ENCODE data around the gene ZGRF1. TPM values are rescaled to one million over a fixed set of nuclear protein-coding genes. Genes with fewer than 3 reads are reported as not detected.
"Not testable (repeated sequence)": the region's sequence is repeated elsewhere in the genome, so short reads cannot be mapped to it uniquely, and the experiment has no call there.

The ZGRF1 gene
- total RNA-seq, 3 donors from 2014 or later (not counting 1 experiment from before 2014, with no cell fraction given) = 13.0 to 25.9 (median 20.0) TPM

DNA sequence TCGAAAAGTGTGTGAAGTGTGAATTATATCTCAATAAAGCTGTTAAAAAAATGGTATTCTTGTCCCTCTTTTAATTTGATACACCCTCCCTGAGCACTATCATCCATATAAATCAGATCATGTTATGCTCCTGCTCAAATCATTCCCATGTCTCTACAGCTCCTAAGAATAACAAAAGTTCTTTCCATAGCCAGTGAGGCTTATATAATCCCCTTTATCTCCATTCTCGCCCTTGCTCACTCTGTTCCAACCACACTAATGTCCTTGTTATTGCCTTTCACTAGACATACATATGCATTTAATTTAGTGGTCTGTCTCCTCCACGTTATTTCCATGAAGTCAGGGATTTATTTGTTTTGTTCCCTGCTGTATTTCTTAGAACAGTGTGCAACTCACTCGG is 10.5 kb downstream of the ZGRF1 start:
- Mint-ChIP-seq H3K9me3 (no peaks in the 10 kb centered on the region), H3K4me3 (no peak overlapping the region), H3K36me3 (no peaks in the 10 kb centered on the region), H3K27me3 (ENCODE audit: low read depth in 2 of 2) (no peaks in the 10 kb centered on the region), H3K4me1 (no peaks in the 10 kb centered on the region), H3K27ac (no peak overlapping the region)
- TF ChIP-seq, protein P1, sequence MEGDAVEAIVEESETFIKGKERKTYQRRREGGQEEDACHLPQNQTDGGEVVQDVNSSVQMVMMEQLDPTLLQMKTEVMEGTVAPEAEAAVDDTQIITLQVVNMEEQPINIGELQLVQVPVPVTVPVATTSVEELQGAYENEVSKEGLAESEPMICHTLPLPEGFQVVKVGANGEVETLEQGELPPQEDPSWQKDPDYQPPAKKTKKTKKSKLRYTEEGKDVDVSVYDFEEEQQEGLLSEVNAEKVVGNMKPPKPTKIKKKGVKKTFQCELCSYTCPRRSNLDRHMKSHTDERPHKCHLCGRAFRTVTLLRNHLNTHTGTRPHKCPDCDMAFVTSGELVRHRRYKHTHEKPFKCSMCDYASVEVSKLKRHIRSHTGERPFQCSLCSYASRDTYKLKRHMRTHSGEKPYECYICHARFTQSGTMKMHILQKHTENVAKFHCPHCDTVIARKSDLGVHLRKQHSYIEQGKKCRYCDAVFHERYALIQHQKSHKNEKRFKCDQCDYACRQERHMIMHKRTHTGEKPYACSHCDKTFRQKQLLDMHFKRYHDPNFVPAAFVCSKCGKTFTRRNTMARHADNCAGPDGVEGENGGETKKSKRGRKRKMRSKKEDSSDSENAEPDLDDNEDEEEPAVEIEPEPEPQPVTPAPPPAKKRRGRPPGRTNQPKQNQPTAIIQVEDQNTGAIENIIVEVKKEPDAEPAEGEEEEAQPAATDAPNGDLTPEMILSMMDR (IDR thresholded peaks at IDR 0.05) = no peak
- H3K27me3 ChIP-seq (ENCODE audit: control insufficient read depth, insufficient read depth, low read length) = no peaks in the 10 kb centered on the region
- H3K4me1 ChIP-seq (ENCODE audit: control insufficient read depth, insufficient read depth, low read length) = no peaks in the 10 kb centered on the region
- DNase-seq = no peak
- WGBS (ENCODE audit: insufficient coverage) = 97% methylated on average over 4 of the region's 4 CpGs
- H3K9me3 ChIP-seq (ENCODE audit: control insufficient read depth, insufficient read depth, low read length) = no peaks in the 10 kb centered on the region
- H3K27ac ChIP-seq (ENCODE audit: low read length) = no peak overlapping the region
- no peak overlapping the region for H3K4me3 ChIP-seq (ENCODE audit: low read length)
- H3K36me3 ChIP-seq (ENCODE audit: control insufficient read depth, insufficient read depth, low read length) = peaks cover 5% of the 10 kb centered on the region
- intact Hi-C loops (cut with micrococcal nuclease) = no loop called here
- ATAC-seq = no peak

DNA sequence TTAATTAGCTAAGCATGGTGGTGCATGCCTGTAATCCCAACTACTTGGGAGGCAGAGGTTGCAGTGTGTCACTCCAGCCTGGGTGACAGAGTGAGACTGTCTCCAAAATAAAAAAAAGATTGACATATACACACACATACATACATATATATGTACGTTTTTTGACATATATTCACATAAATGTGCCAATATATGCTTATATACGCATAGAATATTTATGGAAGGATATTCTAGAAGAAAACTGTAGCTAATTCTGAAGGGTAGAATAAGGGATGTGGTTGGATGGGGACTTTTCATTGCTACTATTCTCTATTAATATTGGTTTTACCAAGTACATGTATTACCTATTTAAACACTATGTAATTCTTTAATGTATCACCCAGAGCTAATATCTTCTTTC is 19.7 kb downstream of the ZGRF1 start:
- WGBS (ENCODE audit: insufficient coverage) = no CpG with 5 or more reads among the region's 2 CpGs
- intact Hi-C loops (cut with micrococcal nuclease) = no loop called here

DNA sequence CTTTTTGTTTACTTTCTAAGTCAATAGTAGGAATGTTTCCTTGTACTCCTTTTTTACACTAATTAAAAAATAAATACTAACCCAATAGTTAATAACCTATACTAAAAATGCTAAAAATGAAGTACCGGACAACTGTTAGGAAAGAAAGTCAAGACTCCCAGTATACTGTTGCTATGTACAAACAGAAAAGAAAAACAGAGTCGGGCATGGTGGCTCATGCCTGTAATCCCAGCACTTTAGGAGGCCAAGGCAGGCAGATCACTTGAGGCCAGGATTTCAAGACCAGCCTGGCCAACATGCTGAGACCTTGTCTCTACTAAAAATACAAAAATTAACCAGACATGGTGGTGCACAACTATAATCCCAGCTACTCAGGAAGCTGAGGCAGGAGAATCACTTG is 23.9 kb downstream of the ZGRF1 start:
- H3K4me1 Mint-ChIP-seq; intact Hi-C loops (cut with micrococcal nuclease); H3K27me3 ChIP-seq (ENCODE audit: control insufficient read depth, insufficient read depth, low read length); H3K4me3 ChIP-seq (ENCODE audit: low read length); H3K4me3 Mint-ChIP-seq; H3K4me1 ChIP-seq (ENCODE audit: control insufficient read depth, insufficient read depth, low read length); H3K36me3 ChIP-seq (ENCODE audit: control insufficient read depth, insufficient read depth, low read length); H3K36me3 Mint-ChIP-seq; ATAC-seq; H3K9me3 Mint-ChIP-seq; H3K27ac Mint-ChIP-seq; H3K27me3 Mint-ChIP-seq (ENCODE audit: low read depth in 2 of 2); H3K9me3 ChIP-seq (ENCODE audit: control insufficient read depth, insufficient read depth, low read length); DNase-seq; H3K27ac ChIP-seq (ENCODE audit: low read length): not testable (repeated sequence)
- 93% methylated on average over 2 of the region's 2 CpGs for WGBS (ENCODE audit: insufficient coverage)

More for the DNA sequence above, 19.7 kb downstream of the ZGRF1 start:
- TF ChIP-seq, protein P1 (IDR thresholded peaks at IDR 0.05) = no peak
- Mint-ChIP-seq H3K36me3 (peaks cover 17% of the 10 kb centered on the region), H3K4me1 (no peaks in the 10 kb centered on the region), H3K9me3 (no peaks in the 10 kb centered on the region), H3K27me3 (ENCODE audit: low read depth in 2 of 2) (no peaks in the 10 kb centered on the region), H3K27ac (no peak overlapping the region), H3K4me3 (no peak overlapping the region)
- Histone ChIP-seq H3K27ac (ENCODE audit: low read length) (no peak overlapping the region), H3K9me3 (ENCODE audit: control insufficient read depth, insufficient read depth, low read length) (no peaks in the 10 kb centered on the region), H3K36me3 (ENCODE audit: control insufficient read depth, insufficient read depth, low read length) (peaks cover 11% of the 10 kb centered on the region), H3K4me3 (ENCODE audit: low read length) (no peak overlapping the region), H3K4me1 (ENCODE audit: control insufficient read depth, insufficient read depth, low read length) (no peaks in the 10 kb centered on the region), H3K27me3 (ENCODE audit: control insufficient read depth, insufficient read depth, low read length) (no peaks in the 10 kb centered on the region)
- ATAC-seq = no peak
- no peak for DNase-seq

DNA sequence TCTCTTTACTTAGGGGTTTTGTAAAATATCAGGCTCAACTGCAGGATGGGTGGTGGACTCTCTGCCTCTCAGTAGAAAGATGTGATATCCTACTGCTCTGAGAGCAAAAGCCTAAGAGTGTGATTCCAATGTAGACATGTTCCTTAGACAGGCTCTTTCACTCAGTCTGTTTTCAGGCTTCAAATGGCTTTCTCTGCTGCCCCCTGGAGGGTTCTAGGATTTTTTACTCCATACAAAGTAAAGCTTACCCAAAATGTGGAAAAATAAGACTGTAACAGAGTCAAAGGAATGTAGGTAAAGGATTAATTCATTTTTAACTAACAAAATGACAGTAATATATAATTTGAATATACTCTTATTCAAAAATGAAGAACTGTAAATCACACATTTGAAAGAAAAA is 32.1 kb downstream of the ZGRF1 start:
- no peaks in the 10 kb centered on the region for H3K4me1 ChIP-seq (ENCODE audit: control insufficient read depth, insufficient read depth, low read length)
- Mint-ChIP-seq H3K27ac (no peak overlapping the region), H3K36me3 (no peaks in the 10 kb centered on the region), H3K4me3 (no peak overlapping the region), H3K4me1 (no peaks in the 10 kb centered on the region), H3K27me3 (ENCODE audit: low read depth in 2 of 2) (no peaks in the 10 kb centered on the region), H3K9me3 (no peaks in the 10 kb centered on the region)
- no peak overlapping the region for H3K4me3 ChIP-seq (ENCODE audit: low read length)
- H3K27ac ChIP-seq (ENCODE audit: low read length) = no peak overlapping the region
- peak in 1 of 3 donors; percentile 60 for ATAC-seq
- peaks cover 4% of the 10 kb centered on the region for H3K36me3 ChIP-seq (ENCODE audit: control insufficient read depth, insufficient read depth, low read length)
- TF ChIP-seq, protein P1 (IDR thresholded peaks at IDR 0.05) = peak; percentile 58
- intact Hi-C loops (cut with micrococcal nuclease) = loop anchor here (1.0 to 10.0 kb wide), 2 partner anchors 390 to 504 kb away; no protein-coding TSS in a partner anchor
- no peaks in the 10 kb centered on the region for H3K9me3 ChIP-seq (ENCODE audit: control insufficient read depth, insufficient read depth, low read length)
- H3K27me3 ChIP-seq (ENCODE audit: control insufficient read depth, insufficient read depth, low read length) = no peaks in the 10 kb centered on the region
- DNase-seq = peak in 1 of 2 donors; percentile 65
